Stimulated activated CD4-positive, alpha-beta T cell treated with anti-CD3 and anti-CD28 coated beads, Interleukin-12 subunit alpha, Interleukin-12 subunit beta, amount 100 ng/mL, for 48 hours (primary cell): Measurements from ENCODE around the gene SPTB.

Source experiments
- DNase-seq, 3 donors: peaks; one replicate each; pipeline ENCODE4 v3.0.0-alpha.2; 2020; ENCODE audit warnings: low read depth in 2 of 3, low spot score in 1 of 3

The SPTB gene

GRCh38 chr14:64889352-64889751 lies 9.6 kb upstream of the SPTB start:
- DNase-seq = no peak

DNA sequence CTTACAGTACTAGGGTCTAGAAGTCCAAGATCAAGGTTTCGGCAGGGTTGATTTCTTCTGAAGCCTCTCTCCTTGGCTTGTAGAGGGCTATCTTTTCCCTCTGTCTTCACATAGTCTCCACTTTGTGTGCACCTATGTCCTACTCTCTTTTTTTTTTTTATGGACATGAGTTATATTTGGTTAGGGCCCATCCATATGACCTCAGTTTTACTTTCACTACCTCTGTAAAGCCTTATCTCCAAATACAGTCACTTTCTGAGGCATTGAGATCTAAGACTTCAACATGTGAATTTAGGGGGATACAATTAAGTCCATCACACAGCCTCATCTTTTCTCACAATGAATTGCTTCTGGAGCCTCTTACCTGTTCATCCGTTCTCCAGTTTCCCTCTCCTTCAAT lies 5.9 kb upstream of the SPTB start:
- DNase-seq = no peak

- DNase-seq = peak in 2 of 3 donors; percentile 43 to 57
Observed at GRCh38 chr14:64880221-64881121, 764 bp upstream of the SPTB start.

- no peak for DNase-seq
Observed at GRCh38 chr14:64878837-64879634, 671 bp downstream of the SPTB start.

DNA sequence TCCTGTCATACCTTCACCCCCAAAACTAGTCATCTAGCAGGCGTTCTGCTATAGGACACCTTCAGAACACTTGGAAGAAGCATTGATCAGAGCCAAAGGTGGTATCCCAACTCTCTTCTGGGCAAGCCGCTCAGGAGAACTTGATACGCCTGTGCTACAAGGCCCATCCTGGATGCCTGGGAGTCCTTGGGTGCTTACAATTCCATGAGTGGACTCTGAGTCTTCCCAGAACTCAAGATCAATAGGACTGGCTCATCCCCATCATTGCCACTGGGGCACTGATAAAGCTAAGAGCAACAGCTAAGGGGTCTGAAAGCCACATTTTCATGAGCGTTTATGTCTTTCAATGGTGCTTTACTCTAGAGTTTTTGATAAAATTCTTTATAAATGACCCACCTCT lies 1.9 kb downstream of the SPTB start:
- no peak for DNase-seq

GRCh38 chr14:64875350-64875749 lies 4.4 kb downstream of the SPTB start:
- no peak for DNase-seq

DNA sequence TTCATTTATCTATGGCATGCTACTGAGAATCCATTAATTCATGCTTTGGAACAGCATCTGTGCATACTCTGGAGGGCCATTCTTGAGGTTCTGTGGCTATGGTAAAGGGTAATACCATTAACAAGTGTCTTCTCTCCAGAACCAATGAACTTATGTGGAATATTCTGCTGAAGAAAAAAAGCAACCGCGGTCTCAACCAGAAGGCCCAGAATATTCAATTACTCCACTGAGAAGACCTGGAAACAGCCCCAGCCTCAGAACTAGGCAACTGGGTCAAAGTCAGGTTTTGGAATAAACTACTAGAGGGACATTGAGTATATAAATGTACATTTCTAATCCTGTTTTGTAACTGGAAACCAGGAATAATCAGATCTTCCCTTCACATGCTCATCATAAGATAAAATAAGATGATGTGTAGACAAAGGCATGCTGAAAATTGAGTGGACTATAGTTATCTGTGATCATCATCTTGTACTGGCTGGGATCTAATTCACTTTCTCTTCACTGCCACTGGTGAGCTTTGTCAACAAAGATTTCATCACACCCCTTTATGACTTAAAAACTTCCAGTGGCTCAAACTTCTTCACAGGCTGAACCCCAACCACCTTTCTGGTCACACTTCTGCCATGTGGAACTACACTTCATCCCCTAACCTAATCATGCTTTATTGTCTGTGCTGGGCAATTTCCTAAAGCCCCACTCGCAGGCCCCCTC lies 6.0 kb downstream of the SPTB start:
- DNase-seq = no peak

DNA sequence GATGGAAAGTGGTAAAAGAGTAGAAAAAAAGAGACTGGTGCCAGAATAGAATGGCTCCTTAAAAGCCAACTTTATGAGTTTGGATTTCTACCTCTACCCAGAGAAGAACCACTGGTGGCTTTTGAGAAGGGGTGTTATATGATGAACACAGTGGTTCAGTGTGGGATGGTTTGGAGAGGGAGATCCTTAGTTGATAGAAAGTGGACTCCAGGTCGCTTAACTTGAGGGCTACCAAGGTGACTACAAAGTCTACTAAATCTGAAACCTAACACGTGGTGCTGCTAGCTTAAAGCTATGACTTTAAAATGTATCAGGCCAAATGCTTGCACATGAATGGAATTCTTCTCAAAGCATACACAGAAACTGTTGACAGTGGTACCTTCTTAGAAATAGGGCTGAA lies 8.4 kb downstream of the SPTB start:
- DNase-seq = no peak

DNA sequence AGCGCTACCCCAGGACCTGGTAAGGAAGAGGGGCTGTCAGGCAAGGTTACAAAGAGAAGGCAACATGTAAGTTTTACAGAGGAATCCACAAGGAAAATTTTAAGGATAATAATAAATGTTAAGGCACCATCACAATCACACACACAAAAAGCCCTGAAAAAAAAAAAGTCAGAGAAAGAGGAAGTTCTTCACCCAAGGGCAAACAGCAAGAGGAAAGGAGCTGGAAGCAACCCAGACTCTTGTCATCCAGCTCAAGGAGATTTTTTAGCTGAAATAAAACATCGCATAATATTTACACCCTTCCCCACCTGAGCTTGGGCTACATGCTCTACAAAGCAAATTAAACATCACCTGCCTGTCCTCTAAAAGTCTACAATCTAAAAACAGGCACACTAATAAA lies 9.5 kb downstream of the SPTB start:
- DNase-seq = no peak

DNA sequence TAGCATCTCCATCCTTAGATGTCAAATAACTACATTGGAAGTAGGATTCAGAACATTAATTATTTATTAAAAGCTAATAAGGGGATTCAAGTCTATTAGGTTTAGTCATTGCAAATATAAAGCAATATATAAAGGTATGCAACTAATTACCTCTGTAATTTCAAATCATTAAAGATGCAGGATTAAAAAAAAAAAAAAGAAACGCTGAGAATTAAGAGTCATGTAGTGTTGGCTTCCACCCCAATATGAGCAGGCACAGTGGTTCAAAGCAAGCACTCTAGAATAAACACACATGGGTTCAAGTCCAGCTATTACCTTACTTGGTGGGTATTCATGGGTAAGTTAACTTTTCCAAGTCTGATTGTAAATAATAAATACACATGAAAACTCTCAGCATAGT lies 10.9 kb downstream of the SPTB start:
- DNase-seq = no peak

DNA sequence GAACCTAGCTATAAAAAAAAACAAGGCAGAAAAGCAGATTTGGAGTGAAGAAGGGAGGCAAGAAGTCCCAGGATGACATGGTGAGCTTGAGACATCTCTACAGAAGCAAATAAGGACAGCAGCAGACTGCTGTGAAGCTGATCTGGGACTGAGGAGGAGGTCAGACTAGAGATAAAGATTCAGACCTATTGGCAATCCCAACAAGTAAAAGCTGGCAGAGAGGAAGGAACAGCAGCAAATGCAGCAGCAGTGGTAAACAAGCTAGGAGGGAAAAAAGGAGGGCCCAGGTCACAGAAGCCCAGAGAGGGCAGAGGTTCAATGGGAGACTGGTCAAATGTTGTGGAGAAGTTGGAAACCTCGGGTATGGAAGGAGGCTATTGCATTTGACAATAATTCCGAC lies 11.3 kb downstream of the SPTB start:
- no peak for DNase-seq

DNA sequence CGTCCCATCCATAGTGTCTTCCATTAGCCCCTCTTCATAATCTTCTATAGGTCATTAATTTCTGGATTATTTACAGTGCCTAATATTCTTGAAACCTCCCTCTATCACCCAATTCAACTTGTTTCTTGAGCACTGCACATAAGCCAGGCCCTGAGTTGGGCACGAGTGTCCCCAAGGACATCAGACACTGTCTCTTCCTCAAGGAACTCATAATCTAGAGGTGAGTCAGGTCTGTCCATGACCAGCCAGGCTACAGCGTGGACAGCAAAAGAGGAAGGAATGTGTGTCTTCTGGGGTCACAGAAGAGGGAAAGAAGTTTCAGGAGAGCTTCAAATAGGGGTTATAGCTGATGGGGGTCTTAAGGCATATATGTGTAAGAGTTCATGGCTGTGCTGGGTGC lies 12.5 kb downstream of the SPTB start:
- DNase-seq = no peak

- no peak for DNase-seq
Observed at GRCh38 chr14:64865992-64866391, 13.7 kb downstream of the SPTB start.

DNA sequence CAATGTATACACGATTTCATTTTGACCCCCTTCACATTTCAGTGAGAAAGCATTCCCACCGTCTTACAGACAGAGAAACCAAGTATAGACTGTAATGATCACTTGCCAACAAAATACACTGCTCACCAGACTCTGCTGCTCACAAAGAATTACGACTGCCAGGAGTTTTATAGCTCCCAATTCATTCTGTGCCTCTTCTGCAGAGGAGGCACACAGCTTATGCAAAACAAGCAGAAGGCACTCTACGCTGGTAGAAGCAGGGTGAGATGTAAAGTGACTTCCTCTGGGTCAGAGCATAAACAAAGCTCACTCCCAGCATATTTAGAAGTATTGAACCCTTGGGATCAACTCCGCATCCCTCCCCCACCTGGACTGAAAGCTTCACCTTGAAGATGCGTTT lies 14.6 kb downstream of the SPTB start:
- no peak for DNase-seq

- DNase-seq = no peak
Observed at GRCh38 chr14:64864258-64864657, 15.4 kb downstream of the SPTB start.

GRCh38 chr14:64861916-64862315 lies 17.8 kb downstream of the SPTB start:
- no peak for DNase-seq

- no peak for DNase-seq
Observed at GRCh38 chr14:64860039-64860438, 19.7 kb downstream of the SPTB start.

- DNase-seq = no peak
Observed at GRCh38 chr14:64857979-64858744, 21.5 kb downstream of the SPTB start.

GRCh38 chr14:64856529-64857445 lies 22.9 kb downstream of the SPTB start:
- no peak for DNase-seq
